ENCODE data around the gene KCNQ1.

DNA sequence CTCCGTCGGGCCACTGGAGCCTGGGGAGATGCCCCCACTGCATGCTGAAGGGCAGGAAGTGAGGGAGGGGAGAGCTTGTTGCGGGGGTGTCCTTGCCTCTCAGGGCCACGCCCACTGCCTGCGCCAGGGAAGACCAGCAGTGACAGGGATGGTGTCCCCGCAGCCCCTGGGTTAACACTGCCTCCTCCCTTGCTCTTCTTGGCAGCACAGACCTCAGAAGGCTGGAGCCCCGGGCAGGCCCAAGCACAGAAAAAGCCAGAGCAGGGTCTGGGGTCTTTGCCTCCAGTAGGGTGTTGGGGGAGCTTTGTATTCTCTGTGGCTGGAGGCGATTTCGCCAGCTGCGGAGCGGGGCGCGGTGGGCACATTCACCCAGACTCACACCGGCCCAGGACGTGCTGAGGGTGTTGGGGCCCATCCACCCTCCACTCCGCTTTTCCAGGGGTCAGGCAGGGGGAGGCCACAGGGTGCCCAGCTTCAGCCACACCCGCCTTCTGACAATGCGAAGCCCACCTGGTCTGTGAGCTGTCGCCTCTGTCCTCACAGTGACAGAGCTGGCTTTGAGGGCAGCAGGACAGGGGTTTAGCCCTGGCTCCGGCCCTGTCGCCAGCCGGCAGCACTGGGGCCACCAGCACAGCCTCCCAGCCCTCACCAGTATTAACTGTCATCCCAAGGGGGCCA, 357.0 kb downstream of the KCNQ1 start:
- TF ChIP-seq, protein P1, sequence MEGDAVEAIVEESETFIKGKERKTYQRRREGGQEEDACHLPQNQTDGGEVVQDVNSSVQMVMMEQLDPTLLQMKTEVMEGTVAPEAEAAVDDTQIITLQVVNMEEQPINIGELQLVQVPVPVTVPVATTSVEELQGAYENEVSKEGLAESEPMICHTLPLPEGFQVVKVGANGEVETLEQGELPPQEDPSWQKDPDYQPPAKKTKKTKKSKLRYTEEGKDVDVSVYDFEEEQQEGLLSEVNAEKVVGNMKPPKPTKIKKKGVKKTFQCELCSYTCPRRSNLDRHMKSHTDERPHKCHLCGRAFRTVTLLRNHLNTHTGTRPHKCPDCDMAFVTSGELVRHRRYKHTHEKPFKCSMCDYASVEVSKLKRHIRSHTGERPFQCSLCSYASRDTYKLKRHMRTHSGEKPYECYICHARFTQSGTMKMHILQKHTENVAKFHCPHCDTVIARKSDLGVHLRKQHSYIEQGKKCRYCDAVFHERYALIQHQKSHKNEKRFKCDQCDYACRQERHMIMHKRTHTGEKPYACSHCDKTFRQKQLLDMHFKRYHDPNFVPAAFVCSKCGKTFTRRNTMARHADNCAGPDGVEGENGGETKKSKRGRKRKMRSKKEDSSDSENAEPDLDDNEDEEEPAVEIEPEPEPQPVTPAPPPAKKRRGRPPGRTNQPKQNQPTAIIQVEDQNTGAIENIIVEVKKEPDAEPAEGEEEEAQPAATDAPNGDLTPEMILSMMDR (IDR thresholded peaks at IDR 0.05) = no peak
- TF ChIP-seq POLR2A (IDR thresholded peaks at IDR 0.05) = no peak

Measured in lower leg skin (tissue), 3 donors.